Measurements from ENCODE around the gene PTPN18. TPM values are rescaled to one million over a fixed set of nuclear protein-coding genes. Genes with fewer than 3 reads are reported as not detected.
"Not testable (repeated sequence)": the region's sequence is repeated elsewhere in the genome, so short reads cannot be mapped to it uniquely, and the experiment has no call there.

PTPN18 gene, protein sequence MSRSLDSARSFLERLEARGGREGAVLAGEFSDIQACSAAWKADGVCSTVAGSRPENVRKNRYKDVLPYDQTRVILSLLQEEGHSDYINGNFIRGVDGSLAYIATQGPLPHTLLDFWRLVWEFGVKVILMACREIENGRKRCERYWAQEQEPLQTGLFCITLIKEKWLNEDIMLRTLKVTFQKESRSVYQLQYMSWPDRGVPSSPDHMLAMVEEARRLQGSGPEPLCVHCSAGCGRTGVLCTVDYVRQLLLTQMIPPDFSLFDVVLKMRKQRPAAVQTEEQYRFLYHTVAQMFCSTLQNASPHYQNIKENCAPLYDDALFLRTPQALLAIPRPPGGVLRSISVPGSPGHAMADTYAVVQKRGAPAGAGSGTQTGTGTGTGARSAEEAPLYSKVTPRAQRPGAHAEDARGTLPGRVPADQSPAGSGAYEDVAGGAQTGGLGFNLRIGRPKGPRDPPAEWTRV
- polyA plus RNA-seq (2013, experiment 1 of 2; ENCODE audit: insufficient read length), result 18.2 TPM
- polyA plus RNA-seq (2013, experiment 2 of 2; ENCODE audit: insufficient read length), result 17.2 TPM

DNA sequence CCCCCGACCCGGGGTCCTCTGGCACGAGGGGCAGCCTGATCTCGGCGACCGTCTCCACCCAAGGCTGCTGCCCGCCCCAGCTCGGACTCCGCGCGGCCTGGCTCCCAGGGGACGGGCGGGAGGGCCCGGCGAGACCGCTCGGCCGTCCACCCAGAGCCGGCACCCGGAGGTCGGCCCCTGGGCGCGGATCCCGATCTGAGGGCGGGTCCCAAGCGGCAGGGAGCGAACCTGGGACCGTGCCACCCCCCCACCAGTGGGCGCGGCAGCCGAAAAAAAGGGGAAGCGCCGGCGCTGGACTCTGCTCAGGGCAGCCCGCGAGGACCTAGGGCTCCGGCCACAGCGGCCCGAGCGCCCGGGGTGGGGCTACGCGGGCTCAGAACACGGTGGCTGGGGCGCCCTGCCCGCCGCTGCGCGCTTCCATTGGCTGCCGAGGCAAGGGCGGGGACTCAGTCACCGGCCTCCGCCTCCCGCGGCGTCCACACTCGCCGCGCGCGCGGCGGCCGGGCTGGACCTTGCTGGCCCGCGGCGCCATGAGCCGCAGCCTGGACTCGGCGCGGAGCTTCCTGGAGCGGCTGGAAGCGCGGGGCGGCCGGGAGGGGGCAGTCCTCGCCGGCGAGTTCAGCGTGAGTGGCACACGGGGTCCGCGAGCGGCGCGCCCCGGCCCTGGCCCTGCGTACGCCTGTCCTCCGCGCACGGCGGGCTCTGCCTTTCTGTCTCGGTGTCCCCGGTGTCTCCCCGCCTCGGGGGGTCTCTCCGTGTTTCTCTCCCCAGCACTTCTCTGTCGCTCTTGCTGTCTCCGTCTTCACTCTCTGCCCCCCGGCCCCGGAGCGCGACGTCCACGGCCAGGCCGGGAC, at the start of gene PTPN18:
TSS of gene PTPN18 (plus strand) at position 479 of the 854 bp plus-strand sequence. CDS start at position 531, 52 bp downstream.
- peak; percentile 83 for DNase-seq

DNA sequence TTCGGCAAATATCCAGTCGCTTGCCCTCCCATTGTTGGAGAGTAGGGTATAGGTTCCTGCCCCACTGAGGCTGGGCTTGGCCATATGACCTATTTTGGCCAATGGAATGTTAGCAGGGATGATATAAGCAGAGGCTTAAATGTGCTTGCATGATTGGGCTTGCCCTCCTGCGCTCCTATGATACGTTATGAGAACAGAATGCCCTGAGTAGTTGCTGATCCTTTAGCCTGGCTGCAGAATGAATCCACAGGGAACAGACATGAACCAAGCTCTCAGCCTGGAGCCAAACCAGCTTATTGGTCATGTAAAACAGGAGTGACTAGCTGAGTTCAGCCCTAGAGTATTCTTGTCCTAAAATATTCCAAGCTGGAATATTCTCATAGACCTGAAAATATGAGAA, 48.0 kb upstream of the PTPN18 start:
- no peak for DNase-seq

DNA sequence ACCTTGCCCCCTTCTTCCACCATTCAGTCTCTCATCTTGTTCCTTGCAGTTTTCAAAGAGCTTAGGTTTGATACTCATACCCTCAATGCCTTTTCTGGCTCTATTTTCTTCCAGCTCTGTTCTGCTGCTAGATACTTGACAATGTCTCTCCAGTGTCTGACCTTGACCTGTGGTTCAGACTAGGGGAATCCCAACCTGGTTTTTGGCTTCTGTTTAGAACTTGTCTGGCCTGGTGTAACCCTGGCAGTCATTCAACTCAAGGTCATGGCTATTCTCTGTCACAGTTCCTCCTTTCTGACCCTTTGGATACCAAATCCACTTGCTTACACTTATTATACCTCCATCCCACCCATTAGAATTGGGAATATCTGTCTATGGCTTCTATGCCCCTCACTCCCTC, 45.0 kb upstream of the PTPN18 start:
- no peak for DNase-seq

DNA sequence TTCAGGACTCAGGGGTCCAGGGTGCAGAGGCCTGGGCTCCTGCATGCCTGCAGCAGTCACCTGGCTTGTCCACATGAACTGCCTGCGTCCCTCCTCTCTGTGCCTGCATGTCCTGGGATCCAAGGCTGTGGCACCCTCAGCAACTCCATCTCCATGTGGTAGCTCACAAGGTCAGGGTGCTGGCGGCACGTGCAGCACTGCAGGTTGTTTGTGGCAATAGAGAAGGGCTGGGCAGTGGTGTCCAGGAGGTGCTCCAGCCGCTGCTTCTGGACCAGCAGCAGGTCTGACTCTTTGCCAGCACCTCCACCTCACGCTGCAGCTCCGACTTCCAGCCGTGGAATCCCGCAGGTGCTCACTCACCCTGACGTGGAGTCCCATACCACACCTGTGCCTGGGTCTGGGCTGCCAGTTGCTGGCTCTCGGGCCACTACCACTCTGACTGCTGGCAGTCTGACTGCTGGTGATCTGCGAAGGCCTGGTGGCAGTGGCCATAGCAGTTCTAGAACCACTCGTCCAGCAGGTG, 42.0 kb upstream of the PTPN18 start:
- no peak for DNase-seq

- no peak for DNase-seq
Measured at GRCh38 chr2:130314377-130314776, 41.5 kb upstream of the PTPN18 start.

DNA sequence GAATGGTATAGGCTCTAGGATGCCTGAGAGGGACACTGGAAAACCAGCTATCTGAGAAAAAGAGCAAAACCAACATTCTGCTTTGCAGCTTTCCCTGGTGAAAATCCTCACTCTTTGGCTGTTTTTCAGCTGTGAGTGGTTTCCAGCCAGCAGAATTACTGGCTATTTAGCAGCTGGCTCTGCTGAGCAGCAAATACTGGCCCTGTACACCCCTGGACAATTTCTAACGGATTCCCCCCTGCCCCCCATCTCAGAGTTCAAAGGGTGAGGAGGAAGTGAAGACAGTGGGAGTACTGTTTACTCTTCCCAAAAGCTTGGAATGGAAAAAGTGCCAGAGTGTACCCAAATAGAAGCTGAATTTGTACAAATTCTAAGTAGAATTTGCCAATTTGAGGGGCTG, 39.3 kb upstream of the PTPN18 start:
- DNase-seq, result no peak

- no peak for DNase-seq
Measured at GRCh38 chr2:130318906-130319305, 37.0 kb upstream of the PTPN18 start.

DNA sequence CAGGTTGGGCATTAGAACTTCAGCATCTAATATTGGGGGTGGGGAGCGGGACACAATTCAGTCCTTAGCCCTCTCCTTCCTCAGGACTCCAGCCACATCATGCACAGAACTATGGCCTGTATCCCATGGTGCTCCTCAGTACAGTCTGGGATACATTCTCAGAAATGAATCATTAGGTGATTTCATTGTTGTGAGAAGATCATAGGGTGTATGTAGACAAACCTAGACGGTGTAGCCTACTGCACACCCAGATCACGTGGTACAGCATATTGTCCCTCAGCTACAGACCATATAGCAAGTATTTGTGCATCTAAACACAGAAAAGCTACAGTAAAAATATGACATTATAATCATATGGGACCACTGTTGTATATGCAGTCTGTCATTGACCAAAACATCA, 36.3 kb upstream of the PTPN18 start:
- DNase-seq, result no peak

- DNase-seq, result peak; percentile 80
Measured at GRCh38 chr2:130327703-130328527, 27.9 kb upstream of the PTPN18 start.

- no peak for DNase-seq
Measured at GRCh38 chr2:130328710-130329109, 27.1 kb upstream of the PTPN18 start.

- DNase-seq, result peak; percentile 80
Measured at GRCh38 chr2:130332271-130333073, 23.4 kb upstream of the PTPN18 start.

DNA sequence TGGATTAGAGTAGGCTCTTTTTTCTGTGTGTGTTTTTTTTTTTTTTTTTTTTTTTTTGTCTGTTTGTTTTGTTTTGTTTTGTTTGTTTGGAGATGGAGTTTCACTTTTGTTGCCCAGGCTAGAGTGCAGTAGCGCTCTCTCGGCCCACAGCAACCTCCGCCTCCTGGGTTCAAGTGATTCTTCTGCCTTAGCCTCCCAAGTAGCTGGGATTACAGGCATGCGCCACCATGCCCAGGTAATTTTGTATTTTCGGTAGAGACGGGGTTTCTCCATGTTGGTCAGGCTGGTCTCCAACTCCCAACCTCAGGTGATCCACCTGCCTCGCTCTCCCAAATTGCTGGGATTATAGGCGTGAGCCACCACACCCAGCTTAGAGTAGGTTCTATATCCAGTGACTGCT, 22.6 kb upstream of the PTPN18 start:
- DNase-seq, result not testable (repeated sequence)

- DNase-seq, result no peak
Measured at GRCh38 chr2:130334026-130334425, 21.8 kb upstream of the PTPN18 start.

DNA sequence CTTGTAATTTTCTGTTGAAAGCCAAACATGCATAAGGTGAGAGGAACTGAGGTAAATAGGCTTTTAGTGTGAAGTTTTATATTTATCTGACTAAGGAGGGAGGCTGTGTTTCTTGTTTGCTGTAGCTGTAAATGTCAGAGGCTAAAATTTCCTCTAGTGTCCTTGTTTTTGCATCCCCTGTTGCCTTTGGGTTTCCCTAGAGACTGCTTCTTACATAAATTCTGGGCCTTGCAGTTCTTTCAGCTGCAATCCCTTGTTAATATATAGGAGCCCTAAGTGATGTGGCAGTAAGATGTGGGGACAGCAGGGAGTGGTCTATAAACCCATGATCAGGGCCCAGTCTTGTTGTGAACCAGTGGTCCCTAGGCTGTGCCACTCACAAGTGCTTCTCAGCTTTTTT, 20.6 kb upstream of the PTPN18 start:
- no peak for DNase-seq

DNA sequence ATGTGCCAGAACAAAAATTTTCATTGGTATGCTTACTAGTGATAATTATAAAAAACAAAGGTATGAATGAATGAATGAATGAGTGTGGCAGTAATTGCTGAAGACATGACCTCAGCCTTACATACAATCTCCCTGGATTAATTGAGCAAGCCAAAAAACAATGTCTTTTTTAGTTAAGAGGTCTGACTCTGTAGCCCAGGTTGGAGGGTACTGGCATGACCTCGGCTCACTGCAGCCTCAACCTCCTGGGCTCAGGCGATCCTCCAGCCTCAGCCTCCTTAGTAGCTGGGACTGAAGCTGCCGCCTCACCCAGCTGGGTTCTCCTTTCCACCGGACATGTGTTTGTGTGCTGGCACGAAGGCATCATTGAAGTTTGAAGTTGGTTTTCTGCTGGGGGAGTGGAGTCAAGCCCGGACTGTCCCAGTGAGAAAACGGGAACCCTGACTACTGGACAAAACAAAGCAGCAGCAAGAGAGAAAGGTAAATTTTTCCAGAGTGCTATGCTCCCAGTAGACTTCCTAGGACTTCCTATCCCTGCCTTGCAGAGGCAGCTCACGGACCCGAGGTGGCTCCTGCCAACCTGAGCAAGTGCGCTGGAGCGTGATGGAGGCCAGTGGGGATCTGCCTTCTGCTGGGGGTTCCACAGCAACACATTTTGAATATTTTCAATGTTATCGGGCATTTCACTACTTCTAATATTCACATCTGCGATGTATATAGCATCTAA, 19.5 kb upstream of the PTPN18 start:
- no peak for DNase-seq

- DNase-seq, result peak; percentile 76
Measured at GRCh38 chr2:130336877-130337734, 18.8 kb upstream of the PTPN18 start.

GRCh38 chr2:130337735-130338325, 18.0 kb upstream of the PTPN18 start:
- DNase-seq, result peak; percentile 25

DNA sequence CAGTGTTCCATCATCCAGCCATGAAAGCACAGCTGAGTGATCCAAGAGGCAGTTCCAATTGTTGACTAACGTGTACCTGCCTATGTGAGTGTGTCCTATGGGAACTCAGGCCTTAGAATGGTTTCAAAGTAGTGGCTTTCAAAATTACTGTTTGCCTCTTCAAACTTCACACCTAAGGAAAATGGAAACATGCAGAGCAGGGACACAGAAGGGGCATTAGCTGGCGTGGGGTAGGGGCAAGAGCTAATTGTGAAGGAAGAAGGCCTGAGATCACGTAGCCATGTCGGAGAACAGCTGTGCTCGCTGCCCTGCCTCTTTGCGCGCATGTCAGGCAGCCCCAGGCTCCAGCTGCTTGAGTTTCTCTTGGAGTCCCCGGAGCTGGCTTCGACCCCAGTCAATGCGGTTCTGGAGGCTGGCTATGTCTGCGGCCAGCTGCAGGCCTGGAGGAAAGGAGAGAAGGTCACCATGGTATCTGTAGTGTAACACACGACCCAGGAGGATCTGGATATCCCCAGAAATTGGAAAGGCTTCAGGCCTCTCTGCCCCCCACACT, 17.0 kb upstream of the PTPN18 start:
- DNase-seq, result no peak
